A673 (cell line): ENCODE data around the gene CTNNA3. TPM values are rescaled to one million over a fixed set of nuclear protein-coding genes. Genes with fewer than 3 reads are reported as not detected.

ENCODE experiments used
- BruUV-seq: library from RNA; stranded (reverse); fragments of 400-500 nt; replicated peaks from 2 replicates; lab custom pipeline; 2021; lab: Mats Ljungman, UMichigan
- CTCF ChIA-PET: fragments of 300-600 bp; sonication (Branson Sonifier 250); formaldehyde crosslinking; loops from one replicate; lab custom pipeline; 2022; ENCODE audit warnings: antibody characterized with exemption; lab: Charles Lee
- POLR2A ChIA-PET: fragments of 300-600 bp; sonication (Branson Sonifier 250); formaldehyde crosslinking; loops from one replicate; lab custom pipeline; 2022; ENCODE audit warnings: antibody characterized with exemption; ENCODE audit not compliant: low non-redundant PET; lab: Charles Lee
- DNase-seq: peaks from one replicate; pipeline ENCODE4 v3.0.0-alpha.2; 2015; ENCODE audit warnings: low spot score
- H3K27ac ChIP-seq: fragments of 200-600 bp; sonication (generic); 2 replicates; pipeline ENCODE4 v1.5.1; 2016; ENCODE audit warnings: mixed run types, low read depth, mild to moderate bottlenecking, mixed read lengths, antibody characterized with exemption, low read length; ENCODE audit not compliant: poor library complexity, severe bottlenecking
- H3K27me3 ChIP-seq: fragments of 200-600 bp; sonication (generic); replicated peaks from 2 replicates; pipeline ENCODE4 v1.6.1; 2017; ENCODE audit warnings: mixed run types, low read depth, mild to moderate bottlenecking, mixed read lengths, antibody characterized with exemption, low read length; ENCODE audit not compliant: insufficient read depth, poor library complexity
- H3K36me3 ChIP-seq: fragments of 200-600 bp; sonication (generic); 2 replicates; pipeline ENCODE4 v1.6.1; 2016; ENCODE audit warnings: mixed run types, mild to moderate bottlenecking, mixed read lengths, antibody characterized with exemption, low read length; ENCODE audit not compliant: insufficient read depth, poor library complexity, severe bottlenecking
- H3K4me1 ChIP-seq: fragments of 200-600 bp; sonication (generic); 2 replicates; pipeline ENCODE4 v1.6.1; 2017; ENCODE audit warnings: mixed run types, mild to moderate bottlenecking, mixed read lengths, antibody characterized with exemption, low read length; ENCODE audit not compliant: insufficient read depth, poor library complexity, severe bottlenecking
- H3K4me3 ChIP-seq: fragments of 200-600 bp; sonication (generic); 2 replicates; pipeline ENCODE4 v1.5.1; 2016; ENCODE audit warnings: low read depth, mixed run types, mild to moderate bottlenecking, mixed read lengths, low read length; ENCODE audit not compliant: poor library complexity, severe bottlenecking
- H3K9me3 ChIP-seq: fragments of 200-600 bp; sonication (generic); 2 replicates; pipeline ENCODE4 v1.6.1; 2016; ENCODE audit warnings: mixed run types, low read depth, mild to moderate bottlenecking, mixed read lengths, antibody characterized with exemption, low read length; ENCODE audit not compliant: poor library complexity, severe bottlenecking
- EZH2 ChIP-seq: fragments of 200-600 bp; sonication (generic); IDR thresholded peaks from 2 replicates; pipeline ENCODE4 v1.6.1; 2017; ENCODE audit warnings: borderline replicate concordance, low read depth, mild to moderate bottlenecking, mixed read lengths, antibody characterized with exemption, low read length; ENCODE audit not compliant: poor library complexity, severe bottlenecking
- intact Hi-C: fragments of 100-400 bp; cut with micrococcal nuclease; formaldehyde crosslinking; loops from one replicate; pipeline ENCODE4 v1.10.0; 2022; ENCODE audit not compliant: unreplicated experiment
- total RNA-seq: library from RNA; stranded (reverse); gene quantifications from 2 replicates; pipeline ENCODE4 v1.2.3, GENCODE V29; 2021
- TF ChIP-seq, protein P1 (sequence below): fragments of 300-800, 200-600 bp; sonication (generic); conservative IDR thresholded peaks from 2 replicates; pipeline ENCODE4 v1.5.1; 2017; ENCODE audit warnings: low read depth, mild to moderate bottlenecking, antibody characterized with exemption, low read length, moderate library complexity, mixed read lengths

Gene CTNNA3
- total RNA-seq, 1 experiment from 2014 or later = not detected

GRCh38 chr10:66572700-66573099 is 1123.3 kb downstream of the CTNNA3 start:
- TF ChIP-seq EZH2 = no peak
- TF ChIP-seq, protein P1, sequence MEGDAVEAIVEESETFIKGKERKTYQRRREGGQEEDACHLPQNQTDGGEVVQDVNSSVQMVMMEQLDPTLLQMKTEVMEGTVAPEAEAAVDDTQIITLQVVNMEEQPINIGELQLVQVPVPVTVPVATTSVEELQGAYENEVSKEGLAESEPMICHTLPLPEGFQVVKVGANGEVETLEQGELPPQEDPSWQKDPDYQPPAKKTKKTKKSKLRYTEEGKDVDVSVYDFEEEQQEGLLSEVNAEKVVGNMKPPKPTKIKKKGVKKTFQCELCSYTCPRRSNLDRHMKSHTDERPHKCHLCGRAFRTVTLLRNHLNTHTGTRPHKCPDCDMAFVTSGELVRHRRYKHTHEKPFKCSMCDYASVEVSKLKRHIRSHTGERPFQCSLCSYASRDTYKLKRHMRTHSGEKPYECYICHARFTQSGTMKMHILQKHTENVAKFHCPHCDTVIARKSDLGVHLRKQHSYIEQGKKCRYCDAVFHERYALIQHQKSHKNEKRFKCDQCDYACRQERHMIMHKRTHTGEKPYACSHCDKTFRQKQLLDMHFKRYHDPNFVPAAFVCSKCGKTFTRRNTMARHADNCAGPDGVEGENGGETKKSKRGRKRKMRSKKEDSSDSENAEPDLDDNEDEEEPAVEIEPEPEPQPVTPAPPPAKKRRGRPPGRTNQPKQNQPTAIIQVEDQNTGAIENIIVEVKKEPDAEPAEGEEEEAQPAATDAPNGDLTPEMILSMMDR = no peak
- BruUV-seq = no TSS peak
- DNase-seq = no peak
- no peaks in the 10 kb centered on the region for H3K9me3 ChIP-seq
- H3K27me3 ChIP-seq = no peaks in the 10 kb centered on the region
- intact Hi-C loops = no loop called here
- no peaks in the 10 kb centered on the region for H3K36me3 ChIP-seq
- H3K27ac ChIP-seq = no peak overlapping the region
- POLR2A ChIA-PET = no interaction called here
- no peak overlapping the region for H3K4me3 ChIP-seq
- no peaks in the 10 kb centered on the region for H3K4me1 ChIP-seq
- CTCF ChIA-PET = no interaction called here

GRCh38 chr10:66565999-66566398 is 1130.0 kb downstream of the CTNNA3 start:
- POLR2A ChIA-PET = no interaction called here
- intact Hi-C loops = no loop called here
- no peaks in the 10 kb centered on the region for H3K9me3 ChIP-seq
- CTCF ChIA-PET = no interaction called here
- H3K27ac ChIP-seq = no peak overlapping the region
- no peaks in the 10 kb centered on the region for H3K36me3 ChIP-seq
- BruUV-seq = no TSS peak
- DNase-seq = no peak
- H3K27me3 ChIP-seq = no peaks in the 10 kb centered on the region
- no peaks in the 10 kb centered on the region for H3K4me1 ChIP-seq
- H3K4me3 ChIP-seq = no peak overlapping the region
- no peak for TF ChIP-seq EZH2
- TF ChIP-seq, protein P1 = no peak

DNA sequence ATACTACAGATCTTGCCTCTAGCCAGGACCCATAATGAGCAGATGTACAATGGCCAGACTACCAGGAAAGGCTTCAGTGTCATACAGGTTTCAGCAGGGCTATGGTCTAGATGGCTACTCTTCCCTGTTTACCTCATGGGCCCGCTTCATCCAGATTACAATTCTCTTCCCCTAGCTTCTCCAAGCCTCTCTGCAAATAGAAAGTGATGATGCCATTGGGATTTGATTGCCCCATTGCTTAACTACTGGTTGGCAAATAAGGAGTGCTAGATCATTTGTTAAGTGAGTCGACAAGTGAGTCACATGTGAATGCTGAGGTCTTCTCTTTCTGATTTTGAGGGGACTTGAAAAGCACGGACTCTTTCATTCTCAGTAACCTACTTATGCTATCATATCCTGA is 1131.7 kb downstream of the CTNNA3 start:
- Histone ChIP-seq H3K4me1 (no peaks in the 10 kb centered on the region), H3K36me3 (no peaks in the 10 kb centered on the region), H3K9me3 (no peaks in the 10 kb centered on the region), H3K27me3 (no peaks in the 10 kb centered on the region), H3K27ac (no peak overlapping the region), H3K4me3 (no peak overlapping the region)
- ChIA-PET CTCF (no interaction called here), POLR2A (no interaction called here)
- no TSS peak for BruUV-seq
- DNase-seq = no peak
- TF ChIP-seq, protein P1 = no peak
- no peak for TF ChIP-seq EZH2
- intact Hi-C loops = no loop called here
